ENCODE measurements around the gene ETS2. TPM values are rescaled to one million over a fixed set of nuclear protein-coding genes. Genes with fewer than 3 reads are reported as not detected.

ETS2 gene
- total RNA-seq, 1 experiment from 2014 or later: 20.4 TPM

- TF ChIP-seq CTCF (IDR thresholded peaks at IDR 0.05; ENCODE audit: insufficient read depth in 1 of 2, low read depth in 1 of 2, low read length in 1 of 2, severe bottlenecking in 1 of 2, unreplicated experiment in 1 of 2): no peak
- no peak for DNase-seq
- Histone ChIP-seq H3K36me3 (ENCODE audit: control insufficient read depth, insufficient read depth, low read length) (no peaks in the 10 kb centered on the region), H3K27me3 (replicated peaks; ENCODE audit: control insufficient read depth, insufficient read depth, low read length) (no peaks in the 10 kb centered on the region), H3K9me3 (peaks cover 4% of the 10 kb centered on the region; the same call in 1 of the 2 replicates), H3K4me3 (ENCODE audit: low read depth, low read length) (no peak overlapping the region), H3K4me1 (no peaks in the 10 kb centered on the region)
- Mint-ChIP-seq H3K4me3 (ENCODE audit: unreplicated experiment) (no peak overlapping the region), H3K27ac (ENCODE audit: unreplicated experiment) (no peak overlapping the region), H3K27me3 (ENCODE audit: insufficient read depth, unreplicated experiment) (no peaks in the 10 kb centered on the region), H3K4me1 (ENCODE audit: low read depth, unreplicated experiment) (no peaks in the 10 kb centered on the region), H3K36me3 (ENCODE audit: insufficient read depth, unreplicated experiment) (no peaks in the 10 kb centered on the region), H3K9me3 (ENCODE audit: unreplicated experiment) (no peaks in the 10 kb centered on the region)
- POLR2A ChIA-PET: no interaction called here
- no TSS peak for BruUV-seq (replicated peaks)
- CTCF ChIA-PET: no interaction called here
- intact Hi-C loops (cut with micrococcal nuclease; ENCODE audit: unreplicated experiment): no loop called here
Observed at GRCh38 chr21:38863291-38863690, 57.6 kb downstream of the ETS2 start.

DNA sequence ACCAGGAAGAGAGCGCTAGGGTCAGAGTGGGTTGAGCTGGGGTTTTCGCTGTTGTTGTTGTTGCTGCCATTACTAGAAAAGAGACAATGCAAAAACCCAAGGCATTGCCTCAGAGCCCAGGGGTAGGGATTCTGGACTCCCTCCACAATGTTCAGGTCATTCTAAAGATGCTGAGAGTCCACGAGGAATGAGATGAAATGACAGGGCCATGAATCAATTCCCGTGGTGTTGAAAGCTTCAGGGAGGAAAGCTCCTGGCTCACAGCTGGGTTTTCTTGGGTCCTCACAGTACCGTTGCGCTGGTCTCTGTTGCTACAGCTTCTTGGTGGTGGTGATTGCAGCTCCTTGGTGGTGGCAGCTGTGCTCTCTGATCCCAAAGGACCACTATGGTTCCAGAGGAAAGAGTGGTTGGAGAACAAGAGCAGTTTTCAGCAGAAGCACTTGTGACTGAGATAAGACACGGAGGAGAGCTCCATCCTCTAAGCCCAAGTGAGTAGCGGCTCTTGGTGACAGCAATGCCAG, 58.2 kb downstream of the ETS2 start:
- DNase-seq: no peak
- POLR2A ChIA-PET: no interaction called here

GRCh38 chr21:38864964-38865363, 59.2 kb downstream of the ETS2 start:
- Histone ChIP-seq H3K36me3 (ENCODE audit: control insufficient read depth, insufficient read depth, low read length) (no peaks in the 10 kb centered on the region), H3K27me3 (replicated peaks; ENCODE audit: control insufficient read depth, insufficient read depth, low read length) (no peaks in the 10 kb centered on the region), H3K9me3 (peaks cover 4% of the 10 kb centered on the region; the same call in 1 of the 2 replicates), H3K4me3 (ENCODE audit: low read depth, low read length) (no peak overlapping the region), H3K4me1 (no peaks in the 10 kb centered on the region)
- no peaks in the 10 kb centered on the region for H3K27me3 Mint-ChIP-seq (ENCODE audit: insufficient read depth, unreplicated experiment)
- no peaks in the 10 kb centered on the region for H3K4me1 Mint-ChIP-seq (ENCODE audit: low read depth, unreplicated experiment)
- ChIA-PET CTCF (no interaction called here), POLR2A (no interaction called here)
- no peak overlapping the region for H3K4me3 Mint-ChIP-seq (ENCODE audit: unreplicated experiment)
- BruUV-seq (replicated peaks): no TSS peak
- H3K36me3 Mint-ChIP-seq (ENCODE audit: insufficient read depth, unreplicated experiment): no peaks in the 10 kb centered on the region
- H3K9me3 Mint-ChIP-seq (ENCODE audit: unreplicated experiment): no peaks in the 10 kb centered on the region
- TF ChIP-seq CTCF (IDR thresholded peaks at IDR 0.05; ENCODE audit: insufficient read depth in 1 of 2, low read depth in 1 of 2, low read length in 1 of 2, severe bottlenecking in 1 of 2, unreplicated experiment in 1 of 2): no peak
- intact Hi-C loops (cut with micrococcal nuclease; ENCODE audit: unreplicated experiment): no loop called here
- no peak for DNase-seq
- no peak overlapping the region for H3K27ac Mint-ChIP-seq (ENCODE audit: unreplicated experiment)

More for the DNA sequence above, 58.2 kb downstream of the ETS2 start:
- Mint-ChIP-seq H3K9me3 (ENCODE audit: unreplicated experiment) (no peaks in the 10 kb centered on the region), H3K36me3 (ENCODE audit: insufficient read depth, unreplicated experiment) (no peaks in the 10 kb centered on the region), H3K27me3 (ENCODE audit: insufficient read depth, unreplicated experiment) (no peaks in the 10 kb centered on the region), H3K4me3 (ENCODE audit: unreplicated experiment) (no peak overlapping the region), H3K27ac (ENCODE audit: unreplicated experiment) (no peak overlapping the region), H3K4me1 (ENCODE audit: low read depth, unreplicated experiment) (no peaks in the 10 kb centered on the region)
- no TSS peak for BruUV-seq (replicated peaks)
- no peak overlapping the region for H3K4me3 ChIP-seq (ENCODE audit: low read depth, low read length)
- CTCF ChIA-PET: no interaction called here
- H3K9me3 ChIP-seq: peaks cover 4% of the 10 kb centered on the region; the same call in 1 of the 2 replicates
- H3K4me1 ChIP-seq: no peaks in the 10 kb centered on the region
- no peaks in the 10 kb centered on the region for H3K27me3 ChIP-seq (replicated peaks; ENCODE audit: control insufficient read depth, insufficient read depth, low read length)
- TF ChIP-seq CTCF (IDR thresholded peaks at IDR 0.05; ENCODE audit: insufficient read depth in 1 of 2, low read depth in 1 of 2, low read length in 1 of 2, severe bottlenecking in 1 of 2, unreplicated experiment in 1 of 2): no peak
- H3K36me3 ChIP-seq (ENCODE audit: control insufficient read depth, insufficient read depth, low read length): no peaks in the 10 kb centered on the region
- intact Hi-C loops (cut with micrococcal nuclease; ENCODE audit: unreplicated experiment): no loop called here

Data from Caco-2 (cell line).